ENCODE data around the gene FOXP4. TPM values are rescaled to one million over a fixed set of nuclear protein-coding genes. Genes with fewer than 3 reads are reported as not detected.

The FOXP4 gene, protein sequence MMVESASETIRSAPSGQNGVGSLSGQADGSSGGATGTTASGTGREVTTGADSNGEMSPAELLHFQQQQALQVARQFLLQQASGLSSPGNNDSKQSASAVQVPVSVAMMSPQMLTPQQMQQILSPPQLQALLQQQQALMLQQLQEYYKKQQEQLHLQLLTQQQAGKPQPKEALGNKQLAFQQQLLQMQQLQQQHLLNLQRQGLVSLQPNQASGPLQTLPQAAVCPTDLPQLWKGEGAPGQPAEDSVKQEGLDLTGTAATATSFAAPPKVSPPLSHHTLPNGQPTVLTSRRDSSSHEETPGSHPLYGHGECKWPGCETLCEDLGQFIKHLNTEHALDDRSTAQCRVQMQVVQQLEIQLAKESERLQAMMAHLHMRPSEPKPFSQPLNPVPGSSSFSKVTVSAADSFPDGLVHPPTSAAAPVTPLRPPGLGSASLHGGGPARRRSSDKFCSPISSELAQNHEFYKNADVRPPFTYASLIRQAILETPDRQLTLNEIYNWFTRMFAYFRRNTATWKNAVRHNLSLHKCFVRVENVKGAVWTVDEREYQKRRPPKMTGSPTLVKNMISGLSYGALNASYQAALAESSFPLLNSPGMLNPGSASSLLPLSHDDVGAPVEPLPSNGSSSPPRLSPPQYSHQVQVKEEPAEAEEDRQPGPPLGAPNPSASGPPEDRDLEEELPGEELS
- total RNA-seq = 3.5 and 4.6 TPM in 2 replicates

DNA sequence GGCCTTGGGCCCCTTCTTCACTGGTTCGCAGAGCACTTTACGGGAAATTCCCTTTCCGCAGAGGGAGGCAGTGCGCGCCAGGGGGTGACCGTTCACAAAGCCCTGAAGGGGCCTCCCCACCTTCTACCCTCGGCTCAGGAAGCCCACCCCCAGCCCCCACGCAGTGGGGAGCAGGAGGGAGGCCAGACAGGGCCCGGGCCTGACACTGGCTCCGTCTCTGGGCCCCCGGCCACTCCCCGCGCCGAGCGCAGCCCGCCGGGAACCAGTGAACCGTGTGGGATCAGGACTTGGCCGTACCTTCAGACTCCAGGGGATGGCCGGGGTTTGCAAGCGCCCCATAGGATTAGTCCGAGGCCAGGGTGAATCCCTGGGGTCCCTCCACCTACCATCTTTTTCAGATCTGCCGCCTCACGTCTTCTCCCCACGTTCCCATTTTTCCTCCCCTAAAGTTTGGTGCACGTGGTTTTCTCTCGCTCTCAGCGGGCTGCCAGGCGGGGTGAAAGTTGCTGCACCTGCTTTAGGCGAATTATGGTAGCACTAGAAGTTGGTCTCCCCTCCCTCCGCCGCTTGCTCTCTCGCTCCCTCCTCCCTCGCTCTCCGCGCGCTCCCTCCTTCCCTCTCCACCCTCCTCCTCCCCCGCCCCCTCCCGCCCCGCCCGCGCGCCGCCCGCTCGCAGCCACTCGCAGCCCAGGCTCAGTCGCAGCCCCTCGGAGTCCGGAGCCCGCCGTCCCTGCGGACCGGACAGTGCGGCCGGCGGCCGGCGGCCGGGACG is at the start of gene FOXP4:
Gene FOXP4, plus strand, starts transcription at position 679 of the 772 bp plus-strand sequence. CDS start 19,380 bp downstream, outside the sequence.

DNA sequence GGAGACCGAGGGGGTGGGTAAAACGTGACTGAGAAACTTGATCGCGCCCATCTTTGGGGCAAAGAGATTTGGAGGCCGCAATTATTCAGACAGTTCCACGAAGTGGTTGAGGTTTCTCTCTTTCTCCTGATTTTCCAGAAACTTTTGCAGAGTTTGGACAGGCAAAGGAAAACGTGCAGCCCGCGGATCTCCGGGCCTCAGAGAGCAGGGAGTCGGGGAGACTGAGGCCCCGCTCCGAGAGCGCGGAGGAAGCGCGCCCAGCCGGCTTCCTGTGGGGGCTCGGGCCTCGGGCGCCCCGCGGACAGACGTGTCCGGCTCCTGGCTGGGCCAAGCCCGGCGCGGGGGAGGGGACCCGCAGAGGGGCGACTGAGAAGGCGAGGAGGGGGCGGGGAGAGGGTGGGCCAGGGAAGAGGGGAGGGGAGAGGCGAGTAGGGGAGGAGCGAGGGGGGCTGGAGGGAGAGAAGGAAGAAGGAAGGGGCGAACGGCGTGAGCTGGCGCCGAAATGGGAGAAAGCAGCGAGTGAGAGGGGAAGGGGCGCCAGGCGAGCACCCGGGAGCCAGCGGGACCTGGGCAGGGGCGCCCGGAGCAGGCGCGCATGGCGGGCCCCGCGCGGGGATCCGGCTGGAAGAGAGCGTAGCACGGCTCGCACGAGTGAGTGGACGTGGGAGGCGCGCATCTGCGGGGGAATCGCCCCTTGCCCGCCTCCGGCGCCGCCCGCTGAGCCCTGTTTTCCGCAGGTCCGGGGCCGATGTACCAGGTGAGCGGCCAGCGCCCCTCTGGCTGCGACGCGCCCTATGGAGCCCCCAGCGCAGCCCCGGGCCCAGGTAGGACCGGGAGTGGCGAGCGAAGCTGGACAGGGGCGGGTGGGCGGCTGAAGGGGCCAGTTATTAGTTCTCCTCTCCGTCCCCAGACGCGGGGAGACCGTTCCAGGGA is 92.1 kb downstream of the FOXP4 start, which contains the start of gene MDFI:
Gene MDFI, plus strand, starts transcription at position 467 of the 933 bp plus-strand sequence. Its CDS starts 282 bp downstream, at position 749.

Small RNAs within 50 kb of the gene (small RNA-seq; reads per million reads assigned to genes)
- gene MIR4641 = not detected

Other genes with a start within 250 kb of the FOXP4 start
- not detected in 2 replicates for gene NCR2, start 210.8 kb upstream of the FOXP4 start, total RNA-seq
- 223 and 402 TPM in 2 replicates for gene MDFI, start 92.1 kb downstream of the FOXP4 start, total RNA-seq
- gene TFEB, start 189.2 kb downstream of the FOXP4 start, total RNA-seq = 4.2 and 5.5 TPM in 2 replicates
- not detected in 2 replicates for gene PGC, start 201.0 kb downstream of the FOXP4 start, total RNA-seq
- gene FRS3, start 233.5 kb downstream of the FOXP4 start, total RNA-seq = 2.7 TPM in 2 replicates
- 0.65 and 5.5 TPM in 2 replicates for gene PRICKLE4, start 234.4 kb downstream of the FOXP4 start, total RNA-seq
- gene TOMM6, start 241.3 kb downstream of the FOXP4 start, total RNA-seq = 80.9 and 120 TPM in 2 replicates

All from placental epithelial cell (primary cell).